Sigmoid colon (tissue), 4 donors: Measurements from ENCODE around the gene SIK2.

Source experiments
- EP300 ChIP-seq, 4 donors: sonication (generic); formaldehyde crosslinking; IDR thresholded peaks; one replicate each; pipeline ENCODE4 v1.6.1; 2017; ENCODE audit warnings: antibody characterized with exemption in 4 of 4
- TF ChIP-seq, protein P1 (sequence below), 4 experiments: fragments of 450-650 bp in 3 of 4; fragments of 200-600 bp in 1 of 4; IDR thresholded peaks; one replicate each; pipeline ENCODE4 v1.5.1; 2016 to 2019; ENCODE audit warnings: antibody characterized with exemption in 4 of 4, mild to moderate bottlenecking in 3 of 4, moderate library complexity in 2 of 4

- TF ChIP-seq, protein P1, sequence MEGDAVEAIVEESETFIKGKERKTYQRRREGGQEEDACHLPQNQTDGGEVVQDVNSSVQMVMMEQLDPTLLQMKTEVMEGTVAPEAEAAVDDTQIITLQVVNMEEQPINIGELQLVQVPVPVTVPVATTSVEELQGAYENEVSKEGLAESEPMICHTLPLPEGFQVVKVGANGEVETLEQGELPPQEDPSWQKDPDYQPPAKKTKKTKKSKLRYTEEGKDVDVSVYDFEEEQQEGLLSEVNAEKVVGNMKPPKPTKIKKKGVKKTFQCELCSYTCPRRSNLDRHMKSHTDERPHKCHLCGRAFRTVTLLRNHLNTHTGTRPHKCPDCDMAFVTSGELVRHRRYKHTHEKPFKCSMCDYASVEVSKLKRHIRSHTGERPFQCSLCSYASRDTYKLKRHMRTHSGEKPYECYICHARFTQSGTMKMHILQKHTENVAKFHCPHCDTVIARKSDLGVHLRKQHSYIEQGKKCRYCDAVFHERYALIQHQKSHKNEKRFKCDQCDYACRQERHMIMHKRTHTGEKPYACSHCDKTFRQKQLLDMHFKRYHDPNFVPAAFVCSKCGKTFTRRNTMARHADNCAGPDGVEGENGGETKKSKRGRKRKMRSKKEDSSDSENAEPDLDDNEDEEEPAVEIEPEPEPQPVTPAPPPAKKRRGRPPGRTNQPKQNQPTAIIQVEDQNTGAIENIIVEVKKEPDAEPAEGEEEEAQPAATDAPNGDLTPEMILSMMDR (IDR thresholded peaks at IDR 0.05), result no peak
- no peak for TF ChIP-seq EP300 (IDR thresholded peaks at IDR 0.05)
These were observed 118.7 kb downstream of the SIK2 start for GRCh38 chr11:111720801-111721494.
